Fibroblast of lung (primary cell): ENCODE results near the gene CHIT1. TPM values are rescaled to one million over a fixed set of nuclear protein-coding genes. Genes with fewer than 3 reads are reported as not detected.

Experiments used
- DNase-seq, 2 donors: peaks; one replicate each; pipeline versions ENCODE4 v3.0.0 to v3.0.0-alpha.2; 2010; ENCODE audit warnings: low read depth in 2 of 2
- H2AFZ ChIP-seq: 2 replicates; pipeline ENCODE4 v1.5.1; 2012; ENCODE audit warnings: low read length, control low read depth, inconsistent platforms
- H3K27ac ChIP-seq: 2 replicates; pipeline ENCODE4 v1.5.1; 2011; ENCODE audit warnings: low read length, control low read depth; ENCODE audit not compliant: insufficient read depth
- H3K27me3 ChIP-seq: 2 replicates; pipeline ENCODE4 v1.5.1; 2011; ENCODE audit warnings: mild to moderate bottlenecking, low read length; ENCODE audit not compliant: control insufficient read depth, insufficient read depth
- H3K36me3 ChIP-seq: 2 replicates; pipeline ENCODE4 v1.5.1; 2011; ENCODE audit warnings: low read length; ENCODE audit not compliant: control insufficient read depth, insufficient read depth
- H3K4me1 ChIP-seq: 2 replicates; pipeline ENCODE4 v1.5.1; 2011; ENCODE audit warnings: low read length; ENCODE audit not compliant: control insufficient read depth, insufficient read depth; ENCODE audit errors: extremely low read depth
- H3K4me2 ChIP-seq: 2 replicates; pipeline ENCODE4 v1.5.1; 2011; ENCODE audit warnings: low read length, control low read depth; ENCODE audit not compliant: insufficient read depth; ENCODE audit errors: extremely low read depth
- H3K4me3 ChIP-seq, 4 experiments: fragments of 200-600 bp in 1 of 4; sonication (generic) in 1 of 4; replicated peaks in 1 of 4; 2 replicates each; pipeline ENCODE4 v1.5.1; 2011 to 2016; ENCODE audit warnings: low read length in 4 of 4, low read depth in 3 of 4, mild to moderate bottlenecking in 3 of 4, control low read depth in 2 of 4, inconsistent platforms in 1 of 4, mixed read lengths in 1 of 4; ENCODE audit not compliant: insufficient read depth in 1 of 4; ENCODE audit errors: control extremely low read depth in 1 of 4
- H3K79me2 ChIP-seq: 2 replicates; pipeline ENCODE4 v1.5.1; 2012; ENCODE audit warnings: mild to moderate bottlenecking, low read length, inconsistent platforms; ENCODE audit not compliant: control insufficient read depth, insufficient read depth
- H3K9ac ChIP-seq: 2 replicates; pipeline ENCODE4 v1.5.1; 2011; ENCODE audit warnings: mild to moderate bottlenecking, low read length, control low read depth; ENCODE audit not compliant: insufficient read depth
- H3K9me3 ChIP-seq: 2 replicates; pipeline ENCODE4 v1.5.1; 2012; ENCODE audit warnings: low read depth, low read length; ENCODE audit not compliant: control insufficient read depth, insufficient read depth
- H4K20me1 ChIP-seq: 2 replicates; pipeline ENCODE4 v1.5.1; 2011; ENCODE audit warnings: low read length; ENCODE audit not compliant: control insufficient read depth, insufficient read depth; ENCODE audit errors: extremely low read depth
- CTCF ChIP-seq, 2 donors: IDR thresholded peaks in 1 of 2; conservative IDR thresholded peaks in 1 of 2; 1 replicate in 1 of 2; 2 replicates in 1 of 2; pipeline ENCODE4 v1.5.1; 2011 to 2012; ENCODE audit warnings: low read length in 2 of 2, control low read depth in 1 of 2, inconsistent platforms in 1 of 2, low read depth in 1 of 2, mild to moderate bottlenecking in 1 of 2
- EZH2 ChIP-seq: IDR thresholded peaks from 2 replicates; pipeline ENCODE4 v1.5.1; 2012; ENCODE audit warnings: low read length, control low read depth, mild to moderate bottlenecking; ENCODE audit errors: missing control alignments
- polyA plus RNA-seq, 2 donors: library from polyadenylated mRNA; depleted of rRNA in 1 of 2; stranded (reverse) in 1 of 2; unstranded in 1 of 2; fragments of >200 nt; gene quantifications; 2 replicates each; pipeline ENCODE4 v1.2.1, GENCODE V29; 2011 to 2012; ENCODE audit warnings: missing spikeins in 1 of 2
- total RNA-seq: library from RNA; depleted of rRNA; stranded (reverse); fragments of >200 nt; gene quantifications from 2 replicates; pipeline ENCODE4 v1.2.1, GENCODE V29; 2014

CHIT1 gene
- total and polyA plus RNA-seq, 2 donors (not counting 1 experiment from before 2014, with no cell fraction given): not detected

GRCh38 chr1:203276916-203277545 lies 47.6 kb upstream of the CHIT1 start:
- H2AFZ ChIP-seq: no peak overlapping the region
- no peaks in the 10 kb centered on the region for H3K79me2 ChIP-seq
- no peak overlapping the region for H3K27ac ChIP-seq
- H4K20me1 ChIP-seq: no peaks in the 10 kb centered on the region
- peaks cover 3% of the 10 kb centered on the region for H3K27me3 ChIP-seq
- no peaks in the 10 kb centered on the region for H3K36me3 ChIP-seq
- no peak overlapping the region for H3K4me3 ChIP-seq
- no peak overlapping the region for H3K9ac ChIP-seq
- H3K9me3 ChIP-seq: no peaks in the 10 kb centered on the region
- no peak for DNase-seq
- peaks cover 11% of the 10 kb centered on the region for H3K4me1 ChIP-seq
- TF ChIP-seq CTCF (conservative IDR thresholded peaks at IDR 0.05 in 1 of 2, IDR thresholded peaks at IDR 0.05 in 1 of 2; ENCODE audit: low read depth in 1 of 2, low read length in 2 of 2): no peak
- no peak for TF ChIP-seq EZH2
- H3K4me2 ChIP-seq: no peak overlapping the region

GRCh38 chr1:203276408-203276807 lies 46.9 kb upstream of the CHIT1 start:
- no peak overlapping the region for H2AFZ ChIP-seq
- no peak for TF ChIP-seq EZH2

GRCh38 chr1:203275656-203276272 lies 46.3 kb upstream of the CHIT1 start:
- Histone ChIP-seq H3K9ac (no peak overlapping the region), H3K4me2 (no peak overlapping the region), H3K4me3 (no peak overlapping the region), H4K20me1 (no peaks in the 10 kb centered on the region), H3K27ac (no peak overlapping the region), H3K4me1 (peaks cover 11% of the 10 kb centered on the region), H3K27me3 (peaks cover 3% of the 10 kb centered on the region), H3K79me2 (no peaks in the 10 kb centered on the region), H2AFZ (no peak overlapping the region), H3K36me3 (no peaks in the 10 kb centered on the region), H3K9me3 (no peaks in the 10 kb centered on the region)
- TF ChIP-seq CTCF (conservative IDR thresholded peaks at IDR 0.05 in 1 of 2, IDR thresholded peaks at IDR 0.05 in 1 of 2; ENCODE audit: low read depth in 1 of 2, low read length in 2 of 2) (no peak), EZH2 (no peak)
- no peak for DNase-seq

More at GRCh38 chr1:203276408-203276807, 46.9 kb upstream of the CHIT1 start:
- H3K36me3 ChIP-seq: no peaks in the 10 kb centered on the region
- H3K4me2 ChIP-seq: no peak overlapping the region
- no peaks in the 10 kb centered on the region for H3K9me3 ChIP-seq
- H3K4me1 ChIP-seq: peaks cover 11% of the 10 kb centered on the region
- no peaks in the 10 kb centered on the region for H3K79me2 ChIP-seq
- no peak overlapping the region for H3K9ac ChIP-seq
- H3K27me3 ChIP-seq: peaks cover 3% of the 10 kb centered on the region
- no peak for DNase-seq
- no peak overlapping the region for H3K4me3 ChIP-seq
- H4K20me1 ChIP-seq: no peaks in the 10 kb centered on the region
- no peak overlapping the region for H3K27ac ChIP-seq
